GM12878 (cell line): ENCODE results near the gene TBRG1. TPM values are rescaled to one million over a fixed set of nuclear protein-coding genes. Genes with fewer than 3 reads are reported as not detected.
A peak's percentile ranks its signal among the peaks of the same experiment; 100 is the strongest.

Experiments used
- BCL11A ChIP-seq: IDR thresholded peaks from 2 replicates; pipeline ENCODE4 v1.6.1; 2011; ENCODE audit warnings: low read depth, low read length
- CBX5 ChIP-seq: sonication (generic); IDR thresholded peaks from 2 replicates; pipeline ENCODE4 v1.6.1; 2016; ENCODE audit warnings: low read depth, moderate library complexity, mild to moderate bottlenecking, inconsistent platforms
- FOXK2 ChIP-seq: fragments of 450-650 bp; IDR thresholded peaks from 2 replicates; pipeline ENCODE4 v1.6.1; 2017; ENCODE audit warnings: mild to moderate bottlenecking, moderate library complexity
- GABPA ChIP-seq: IDR thresholded peaks from 2 replicates; pipeline ENCODE4 v1.6.1; 2014; ENCODE audit warnings: antibody characterized with exemption, low read depth, mild to moderate bottlenecking, inconsistent platforms
- GATAD2B ChIP-seq: fragments of 450-650 bp; conservative IDR thresholded peaks from 2 replicates; pipeline ENCODE4 v1.6.1; 2017; ENCODE audit warnings: low read depth, mild to moderate bottlenecking, moderate library complexity
- HDAC2 ChIP-seq: fragments of 200-600 bp; sonication (generic); IDR thresholded peaks from 2 replicates; pipeline ENCODE4 v1.6.1; 2017
- IKZF2 ChIP-seq, 2 experiments: fragments of 450-650 bp; IDR thresholded peaks; 2 replicates each; pipeline ENCODE4 v1.6.1; 2017; ENCODE audit warnings: mild to moderate bottlenecking in 2 of 2, moderate library complexity in 2 of 2
- JUNB ChIP-seq: IDR thresholded peaks from 2 replicates; pipeline ENCODE4 v1.6.1; 2016; ENCODE audit warnings: antibody characterized with exemption, mild to moderate bottlenecking
- NR2F1 ChIP-seq: fragments of 450-650 bp; conservative IDR thresholded peaks from 2 replicates; pipeline ENCODE4 v1.6.1; 2017; ENCODE audit warnings: mild to moderate bottlenecking
- PAX5 ChIP-seq: IDR thresholded peaks from 2 replicates; pipeline ENCODE4 v1.6.1; 2011; ENCODE audit warnings: low read depth, low read length, borderline replicate concordance
- POLR2A ChIP-seq: IDR thresholded peaks from 2 replicates; pipeline ENCODE4 v1.6.1; 2011; ENCODE audit warnings: low read depth, mild to moderate bottlenecking, low read length
- POLR2AphosphoS2 ChIP-seq: IDR thresholded peaks from 2 replicates; pipeline ENCODE4 v1.6.1; 2011; ENCODE audit warnings: low read depth, mild to moderate bottlenecking, low read length, improper control_type of control experiment, moderate library complexity
- RB1 ChIP-seq: fragments of 450-650 bp; formaldehyde crosslinking; IDR thresholded peaks from 2 replicates; pipeline ENCODE4 v1.6.1; 2017; ENCODE audit warnings: mild to moderate bottlenecking, borderline replicate concordance
- RCOR1 ChIP-seq: conservative IDR thresholded peaks from 2 replicates; pipeline ENCODE4 v1.6.1; 2012; ENCODE audit warnings: low read depth, low read length, improper control_type of control experiment
- SMARCA5 ChIP-seq: fragments of 450-650 bp; IDR thresholded peaks from 2 replicates; pipeline ENCODE4 v1.6.1; 2017; ENCODE audit warnings: mild to moderate bottlenecking
- SPI1 ChIP-seq: IDR thresholded peaks from 2 replicates; pipeline ENCODE4 v1.6.1; 2011; ENCODE audit warnings: low read depth, mild to moderate bottlenecking, low read length, moderate library complexity, borderline replicate concordance; ENCODE audit not compliant: insufficient read depth
- SRF ChIP-seq, 2 experiments: IDR thresholded peaks; 2 replicates each; pipeline ENCODE4 v1.6.1; 2011; ENCODE audit warnings: low read depth in 2 of 2, low read length in 2 of 2, mild to moderate bottlenecking in 1 of 2, moderate library complexity in 1 of 2
- SUZ12 ChIP-seq: fragments of 200-600 bp; sonication (generic); IDR thresholded peaks from one replicate; pipeline ENCODE4 v1.6.1; 2018; ENCODE audit warnings: antibody characterized with exemption, mild to moderate bottlenecking; ENCODE audit not compliant: unreplicated experiment
- TARDBP ChIP-seq: IDR thresholded peaks from 2 replicates; pipeline ENCODE4 v1.6.1; 2016; ENCODE audit warnings: borderline replicate concordance
- TCF3 ChIP-seq: IDR thresholded peaks from 2 replicates; pipeline ENCODE4 v1.6.1; 2012; ENCODE audit warnings: low read depth, mild to moderate bottlenecking, low read length, borderline replicate concordance; ENCODE audit not compliant: insufficient read depth
- YY1 ChIP-seq: IDR thresholded peaks from 2 replicates; pipeline ENCODE4 v1.6.1; 2011; ENCODE audit warnings: low read depth, mild to moderate bottlenecking, low read length
- ZNF622 ChIP-seq: fragments of 450-650 bp; IDR thresholded peaks from 2 replicates; pipeline ENCODE4 v1.6.1; 2017; ENCODE audit warnings: mild to moderate bottlenecking, inconsistent platforms
- polyA plus RNA-seq, 11 experiments: library from polyadenylated mRNA; depleted of rRNA in 4 of 11; unstranded in 6 of 11; stranded (reverse) in 5 of 11; fragments of >200 nt; fragmentation: Nextera tagmentation in 4 of 11; fragmentation: Illumina TruSeq in 1 of 11; extraction: Ambion mirVana in 4 of 11; extraction: Trizol in 1 of 11; gene quantifications; 1 replicate in 1 of 11; 2 replicates in 10 of 11; pipeline versions ENCODE4 v1.2.1 to v1.2.3, GENCODE V29; 2011 to 2016; ENCODE audit warnings: inconsistent platforms in 2 of 11, missing spikeins in 2 of 11, low read depth in 1 of 11
- total RNA-seq, 4 experiments: library from RNA; depleted of rRNA in 3 of 4; stranded (reverse); fragments of >200 nt in 3 of 4; fragmentation: Illumina TruSeq in 1 of 4; extraction: Trizol in 1 of 4; gene quantifications; 2 replicates each; pipeline versions ENCODE4 v1.2.1 to v1.2.3, GENCODE V29; 2013 to 2021
- TF ChIP-seq, protein P1 (sequence below): fragments of 450-650 bp; IDR thresholded peaks from 2 replicates; pipeline ENCODE4 v1.6.1; 2017; ENCODE audit warnings: mild to moderate bottlenecking, moderate library complexity
- TF ChIP-seq, protein P2 (sequence below): fragments of 450-650 bp; formaldehyde crosslinking; IDR thresholded peaks from 2 replicates; pipeline ENCODE4 v1.5.0; 2022; ENCODE audit warnings: mild to moderate bottlenecking, missing genetic modification characterization

The TBRG1 gene
- total and polyA plus RNA-seq, 10 of the 15 experiments (the other 5 are each of a cell fraction or from before 2014, with no cell fraction given): 12.3 to 46.6 (median 26.2) TPM

DNA sequence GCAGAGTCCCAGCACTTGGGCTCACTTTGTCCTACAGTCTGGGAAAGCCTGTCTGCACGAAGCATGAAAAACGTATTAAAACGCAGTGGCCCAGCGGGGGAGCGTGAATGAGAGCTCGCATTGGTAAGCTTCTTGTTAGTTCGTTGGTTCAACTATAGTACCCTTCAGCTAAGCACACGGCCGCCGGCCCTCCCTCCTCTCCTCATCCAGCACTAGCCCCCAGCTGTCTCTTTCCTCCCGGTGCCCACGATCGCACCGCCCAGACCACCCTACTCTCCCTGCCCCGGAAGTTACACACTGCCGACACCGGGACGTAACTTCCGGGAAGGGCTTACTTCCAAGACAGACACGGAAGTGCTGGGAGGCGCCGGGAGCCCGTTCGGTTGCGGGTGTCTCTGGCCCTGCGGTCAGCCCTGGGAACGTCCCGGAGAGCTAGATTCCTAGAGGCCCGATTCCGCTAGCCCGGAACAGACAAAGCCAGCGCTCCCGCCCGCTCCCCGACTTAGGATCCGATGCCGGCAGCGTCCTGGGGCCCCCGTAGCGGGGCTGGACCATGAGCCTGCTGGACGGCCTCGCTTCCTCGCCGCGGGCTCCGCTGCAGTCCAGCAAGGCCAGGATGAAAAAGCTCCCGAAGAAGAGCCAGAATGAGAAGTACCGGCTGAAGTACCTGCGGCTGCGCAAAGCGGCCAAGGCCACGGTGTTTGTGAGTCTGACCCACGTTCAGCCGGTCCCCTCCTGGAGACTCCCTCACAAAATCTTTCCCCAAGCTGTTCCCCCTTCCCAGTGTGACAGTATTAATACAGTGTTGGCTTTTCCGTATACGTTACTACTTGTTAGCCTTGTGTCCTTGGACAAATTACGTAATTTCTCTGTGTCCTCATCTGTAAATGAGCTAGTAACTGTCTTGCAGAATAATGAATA is at the start of gene TBRG1 (continued):
- 0 out of 2 replicates have a peak, but pooled peaks have one; percentile 59 for TF ChIP-seq TARDBP
- no peak for TF ChIP-seq YY1
- peak; percentile 28; the same call in 1 of the 2 replicates for TF ChIP-seq CBX5
- TF ChIP-seq IKZF2 (IDR thresholded peaks at IDR 0.05): peak; percentile 53
- 0 out of 2 replicates have a peak, but pooled peaks have one; percentile 36 for TF ChIP-seq TCF3
- TF ChIP-seq SPI1: peak; percentile 51; the same call in 1 of the 2 replicates
- no peak for TF ChIP-seq ZNF622
- no peak for TF ChIP-seq HDAC2
- TF ChIP-seq JUNB: no peak
- TF ChIP-seq SMARCA5: no peak
- TF ChIP-seq, protein P1, sequence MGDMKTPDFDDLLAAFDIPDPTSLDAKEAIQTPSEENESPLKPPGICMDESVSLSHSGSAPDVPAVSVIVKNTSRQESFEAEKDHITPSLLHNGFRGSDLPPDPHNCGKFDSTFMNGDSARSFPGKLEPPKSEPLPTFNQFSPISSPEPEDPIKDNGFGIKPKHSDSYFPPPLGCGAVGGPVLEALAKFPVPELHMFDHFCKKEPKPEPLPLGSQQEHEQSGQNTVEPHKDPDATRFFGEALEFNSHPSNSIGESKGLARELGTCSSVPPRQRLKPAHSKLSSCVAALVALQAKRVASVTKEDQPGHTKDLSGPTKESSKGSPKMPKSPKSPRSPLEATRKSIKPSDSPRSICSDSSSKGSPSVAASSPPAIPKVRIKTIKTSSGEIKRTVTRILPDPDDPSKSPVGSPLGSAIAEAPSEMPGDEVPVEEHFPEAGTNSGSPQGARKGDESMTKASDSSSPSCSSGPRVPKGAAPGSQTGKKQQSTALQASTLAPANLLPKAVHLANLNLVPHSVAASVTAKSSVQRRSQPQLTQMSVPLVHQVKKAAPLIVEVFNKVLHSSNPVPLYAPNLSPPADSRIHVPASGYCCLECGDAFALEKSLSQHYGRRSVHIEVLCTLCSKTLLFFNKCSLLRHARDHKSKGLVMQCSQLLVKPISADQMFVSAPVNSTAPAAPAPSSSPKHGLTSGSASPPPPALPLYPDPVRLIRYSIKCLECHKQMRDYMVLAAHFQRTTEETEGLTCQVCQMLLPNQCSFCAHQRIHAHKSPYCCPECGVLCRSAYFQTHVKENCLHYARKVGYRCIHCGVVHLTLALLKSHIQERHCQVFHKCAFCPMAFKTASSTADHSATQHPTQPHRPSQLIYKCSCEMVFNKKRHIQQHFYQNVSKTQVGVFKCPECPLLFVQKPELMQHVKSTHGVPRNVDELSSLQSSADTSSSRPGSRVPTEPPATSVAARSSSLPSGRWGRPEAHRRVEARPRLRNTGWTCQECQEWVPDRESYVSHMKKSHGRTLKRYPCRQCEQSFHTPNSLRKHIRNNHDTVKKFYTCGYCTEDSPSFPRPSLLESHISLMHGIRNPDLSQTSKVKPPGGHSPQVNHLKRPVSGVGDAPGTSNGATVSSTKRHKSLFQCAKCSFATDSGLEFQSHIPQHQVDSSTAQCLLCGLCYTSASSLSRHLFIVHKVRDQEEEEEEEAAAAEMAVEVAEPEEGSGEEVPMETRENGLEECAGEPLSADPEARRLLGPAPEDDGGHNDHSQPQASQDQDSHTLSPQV: no peak
- no peak for TF ChIP-seq SUZ12
- peak; percentile 97 for TF ChIP-seq POLR2A
- TF ChIP-seq NR2F1: no peak; the same call in 1 of the 2 replicates
- no peak for TF ChIP-seq BCL11A
- TF ChIP-seq RB1: no peak
- TF ChIP-seq, protein P2, sequence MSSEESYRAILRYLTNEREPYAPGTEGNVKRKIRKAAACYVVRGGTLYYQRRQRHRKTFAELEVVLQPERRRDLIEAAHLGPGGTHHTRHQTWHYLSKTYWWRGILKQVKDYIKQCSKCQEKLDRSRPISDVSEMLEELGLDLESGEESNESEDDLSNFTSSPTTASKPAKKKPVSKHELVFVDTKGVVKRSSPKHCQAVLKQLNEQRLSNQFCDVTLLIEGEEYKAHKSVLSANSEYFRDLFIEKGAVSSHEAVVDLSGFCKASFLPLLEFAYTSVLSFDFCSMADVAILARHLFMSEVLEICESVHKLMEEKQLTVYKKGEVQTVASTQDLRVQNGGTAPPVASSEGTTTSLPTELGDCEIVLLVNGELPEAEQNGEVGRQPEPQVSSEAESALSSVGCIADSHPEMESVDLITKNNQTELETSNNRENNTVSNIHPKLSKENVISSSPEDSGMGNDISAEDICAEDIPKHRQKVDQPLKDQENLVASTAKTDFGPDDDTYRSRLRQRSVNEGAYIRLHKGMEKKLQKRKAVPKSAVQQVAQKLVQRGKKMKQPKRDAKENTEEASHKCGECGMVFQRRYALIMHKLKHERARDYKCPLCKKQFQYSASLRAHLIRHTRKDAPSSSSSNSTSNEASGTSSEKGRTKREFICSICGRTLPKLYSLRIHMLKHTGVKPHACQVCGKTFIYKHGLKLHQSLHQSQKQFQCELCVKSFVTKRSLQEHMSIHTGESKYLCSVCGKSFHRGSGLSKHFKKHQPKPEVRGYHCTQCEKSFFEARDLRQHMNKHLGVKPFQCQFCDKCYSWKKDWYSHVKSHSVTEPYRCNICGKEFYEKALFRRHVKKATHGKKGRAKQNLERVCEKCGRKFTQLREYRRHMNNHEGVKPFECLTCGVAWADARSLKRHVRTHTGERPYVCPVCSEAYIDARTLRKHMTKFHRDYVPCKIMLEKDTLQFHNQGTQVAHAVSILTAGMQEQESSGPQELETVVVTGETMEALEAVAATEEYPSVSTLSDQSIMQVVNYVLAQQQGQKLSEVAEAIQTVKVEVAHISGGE (CRISPR knock-in tag): no peak
- TF ChIP-seq GATAD2B: peak; percentile 90
- no peak for TF ChIP-seq SRF (IDR thresholded peaks at IDR 0.05; ENCODE audit: low read depth in 2 of 2, low read length in 2 of 2)
- peak; percentile 93 for TF ChIP-seq GABPA
- no peak for TF ChIP-seq RCOR1
- no peak for TF ChIP-seq FOXK2
- peak; percentile 79 for TF ChIP-seq POLR2AphosphoS2
- TF ChIP-seq PAX5: no peak
